Thyroid gland (tissue), 4 donors: ENCODE measurements around the gene FAM83C. TPM values are rescaled to one million over a fixed set of nuclear protein-coding genes. Genes with fewer than 3 reads are reported as not detected.
A peak's percentile ranks its signal among the peaks of the same experiment; 100 is the strongest.

ENCODE experiments used
- DNase-seq, 2 donors: peaks; one replicate each; pipeline ENCODE4 v3.0.0-alpha.2; 2019
- H3K27ac ChIP-seq, 3 donors: fragments of 200-600 bp; sonication (generic); 1 replicate in 2 of 3; 2 replicates in 1 of 3; pipeline ENCODE4 v1.5.1; 2016 to 2019; ENCODE audit warnings: mild to moderate bottlenecking in 1 of 3, moderate library complexity in 1 of 3
- H3K27me3 ChIP-seq: fragments of 200-600 bp; sonication (generic); one replicate; pipeline ENCODE4 v1.5.1; 2019
- H3K36me3 ChIP-seq, 2 donors: fragments of 200-600 bp; sonication (generic); one replicate each; pipeline ENCODE4 v1.5.1; 2016 to 2019
- H3K4me1 ChIP-seq, 2 donors: fragments of 200-600 bp; sonication (generic); one replicate each; pipeline ENCODE4 v1.5.1; 2017 to 2019
- H3K4me3 ChIP-seq, 3 donors: fragments of 200-600 bp; sonication (generic); replicated peaks in 1 of 3; 1 replicate in 2 of 3; 2 replicates in 1 of 3; pipeline ENCODE4 v1.5.1; 2016; ENCODE audit warnings: mild to moderate bottlenecking in 1 of 3
- H3K9me3 ChIP-seq: fragments of 200-600 bp; sonication (generic); one replicate; pipeline ENCODE4 v1.5.1; 2017
- CTCF ChIP-seq, 6 experiments: fragments of 200-600 bp in 3 of 6; fragments of 450-650 bp in 3 of 6; sonication (generic) in 3 of 6; IDR thresholded peaks; one replicate each; pipeline ENCODE4 v1.5.1; 2016 to 2019; ENCODE audit warnings: antibody characterized with exemption in 6 of 6, mild to moderate bottlenecking in 2 of 6, inconsistent platforms in 1 of 6, moderate library complexity in 1 of 6
- POLR2A ChIP-seq, 2 donors: fragments of 450-650 bp; IDR thresholded peaks; one replicate each; pipeline ENCODE4 v1.6.1; 2017; ENCODE audit warnings: antibody characterized with exemption in 2 of 2, mild to moderate bottlenecking in 2 of 2, moderate library complexity in 1 of 2
- WGBS, 2 donors: methylation state at CpG; one replicate each; pipeline ENCODE4 v1.1.5; 2017; 5-methylcytosine and 5-hydroxymethylcytosine counted together
- intact Hi-C: fragments of 100-400 bp; cut with DNase I; formaldehyde crosslinking; loops from one replicate; pipeline ENCODE4 v1.15.1; 2023
- total RNA-seq, 4 donors: library from RNA; depleted of rRNA; stranded (reverse); fragments of >200 nt; gene quantifications; one replicate each; pipeline ENCODE4 v1.2.3, GENCODE V29; 2016

The FAM83C gene
- total RNA-seq, 4 donors from 2014 or later: not detected

- Histone ChIP-seq H3K9me3 (no peaks in the 10 kb centered on the region), H3K27me3 (no peaks in the 10 kb centered on the region), H3K36me3 (peaks cover 16 to 22% of the 10 kb centered on the region in 2 donors), H3K4me3 (no peak overlapping the region), H3K27ac (no peak overlapping the region), H3K4me1 (peaks cover 20% of the 10 kb centered on the region in 2 donors)
- intact Hi-C loops: no loop called here
- no peak for DNase-seq
- WGBS, 2 donors: 93 to 94% methylated on average over 5 to 7 of the region's 7 CpGs
- TF ChIP-seq POLR2A (IDR thresholded peaks at IDR 0.05): no peak
- no peak for TF ChIP-seq CTCF (IDR thresholded peaks at IDR 0.05)
Measured at GRCh38 chr20:35279533-35280174, 12.6 kb downstream of the FAM83C start.

DNA sequence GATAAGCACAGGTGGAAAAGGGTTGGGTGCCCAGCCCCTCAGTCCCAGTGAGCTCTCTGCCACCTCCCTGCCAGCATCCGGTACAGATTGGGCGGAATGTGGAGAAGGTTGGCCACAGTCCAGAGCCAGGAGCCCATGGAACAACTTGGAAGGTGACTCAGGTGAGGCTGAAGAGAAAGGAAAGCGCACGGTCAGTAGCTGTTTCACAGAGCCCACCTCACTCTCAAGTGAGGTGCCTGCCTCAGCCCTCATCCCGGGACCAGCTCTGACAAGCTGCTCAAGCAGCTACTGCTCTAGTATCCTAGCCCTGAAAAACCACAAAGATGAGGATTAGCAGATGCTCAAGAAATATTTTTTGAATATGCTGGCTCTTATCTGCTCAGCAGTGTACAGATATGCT lies 13.2 kb downstream of the FAM83C start:
- peak overlapping the region in 2 of 3 donors; percentile 86 to 98 for H3K27ac ChIP-seq
- peaks cover 16 to 22% of the 10 kb centered on the region in 2 donors for H3K36me3 ChIP-seq
- H3K4me1 ChIP-seq: peaks cover 20% of the 10 kb centered on the region in 2 donors
- H3K27me3 ChIP-seq: no peaks in the 10 kb centered on the region
- 89 to 100% methylated on average over 5 of the region's 5 CpGs for WGBS, 2 donors
- H3K9me3 ChIP-seq: no peaks in the 10 kb centered on the region
- peak in 1 of 2 donors; percentile 22 for DNase-seq
- no peak overlapping the region for H3K4me3 ChIP-seq
- TF ChIP-seq CTCF (IDR thresholded peaks at IDR 0.05): no peak
- TF ChIP-seq POLR2A (IDR thresholded peaks at IDR 0.05): no peak
- intact Hi-C loops: no loop called here

DNA sequence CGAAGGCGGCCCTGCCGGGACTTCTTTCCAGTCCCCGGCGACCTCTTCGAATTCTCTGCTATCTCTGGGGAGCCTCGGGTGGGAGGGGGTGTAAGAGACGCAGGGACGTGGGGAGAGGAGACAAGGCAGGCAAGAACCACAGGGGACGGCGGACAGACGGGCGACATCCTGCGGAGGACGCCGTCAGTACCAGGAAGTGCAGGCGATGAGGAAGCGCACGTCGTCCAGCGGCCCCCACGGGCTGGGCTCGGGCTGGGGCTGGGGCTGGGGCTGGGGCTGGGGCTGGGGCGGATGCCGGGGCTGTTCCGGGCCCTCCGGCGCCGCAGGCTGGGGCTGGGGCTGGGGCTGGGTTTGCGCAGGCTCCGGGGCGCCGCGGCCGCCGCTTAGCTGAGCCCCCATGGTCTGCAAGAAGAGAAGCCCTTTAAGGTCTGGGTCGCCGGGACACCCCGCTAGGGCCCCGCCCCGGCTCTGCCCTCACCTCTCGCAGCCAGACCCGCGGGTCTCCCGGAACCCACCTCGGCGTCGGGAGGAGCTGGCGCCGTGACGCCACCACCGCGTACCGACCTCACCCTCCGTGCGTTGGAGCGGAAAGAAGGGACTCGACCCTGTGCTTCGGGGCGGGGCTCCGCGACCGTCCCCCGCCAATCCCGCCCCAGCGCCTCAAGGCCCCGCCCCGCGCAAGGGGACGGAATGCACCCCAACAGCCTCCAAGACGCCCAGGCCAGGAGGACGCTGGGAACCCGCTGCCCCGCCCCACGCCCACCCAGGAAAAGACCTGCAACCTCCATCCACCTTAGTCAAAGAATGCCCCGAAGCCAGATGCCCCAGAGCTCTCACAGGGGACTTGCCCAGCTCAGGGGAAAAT lies 14.5 kb downstream of the FAM83C start, which contains the start of gene MMP24OS:
Gene MMP24OS, minus strand, starts transcription at position 592 of the 865 bp plus-strand sequence. Its CDS starts 193 bp downstream, at position 399.
- peak within 1 kb of the TSS; percentile 64 to 79 (median 72) for H3K4me3 ChIP-seq
- peaks cover 16 to 22% of the 10 kb centered on the region in 2 donors for H3K36me3 ChIP-seq
- no peaks in the 10 kb centered on the region for H3K9me3 ChIP-seq
- 0 to 1% methylated on average over 20 to 26 of the region's 76 CpGs for WGBS, 2 donors
- DNase-seq: peak; percentile 92 to 93
- peak within 1 kb of the TSS; percentile 86 to 98 (median 97) for H3K27ac ChIP-seq
- intact Hi-C loops: no loop called here
- H3K27me3 ChIP-seq: no peaks in the 10 kb centered on the region
- TF ChIP-seq POLR2A (IDR thresholded peaks at IDR 0.05) (peak; percentile 66 to 95), CTCF (IDR thresholded peaks at IDR 0.05) (peak in 3 of 6 experiments; percentile 3 to 48 (median 25))
- H3K4me1 ChIP-seq: peaks cover 10 to 12% of the 10 kb centered on the region in 2 donors

GRCh38 chr20:35277127-35277526 lies 15.1 kb downstream of the FAM83C start:
- H3K27me3 ChIP-seq: no peaks in the 10 kb centered on the region
- TF ChIP-seq POLR2A (IDR thresholded peaks at IDR 0.05) (no peak), CTCF (IDR thresholded peaks at IDR 0.05) (no peak)
- intact Hi-C loops: no loop called here
- peaks cover 10 to 12% of the 10 kb centered on the region in 2 donors for H3K4me1 ChIP-seq
- DNase-seq: no peak
- H3K36me3 ChIP-seq: peaks cover 16 to 22% of the 10 kb centered on the region in 2 donors
- H3K9me3 ChIP-seq: no peaks in the 10 kb centered on the region
- H3K4me3 ChIP-seq: peak overlapping the region; percentile 64 to 79 (median 72)
- WGBS, 2 donors: 11 to 16% methylated on average over 8 to 9 of the region's 10 CpGs
- peak overlapping the region; percentile 86 to 98 (median 97) for H3K27ac ChIP-seq
